AG10803 (cell line): ENCODE data around the gene POTEJ.
"Not testable (repeated sequence)": the region's sequence is repeated elsewhere in the genome, so short reads cannot be mapped to it uniquely, and the experiment has no call there.

ENCODE experiments used
- DNase-seq: peaks from one replicate; pipeline ENCODE4 v3.0.0; 2010; ENCODE audit warnings: low read depth
- H3K4me3 ChIP-seq: 2 replicates; pipeline ENCODE4 v1.5.1; 2011; ENCODE audit warnings: mild to moderate bottlenecking, low read length, control low read depth

POTEJ gene

GRCh38 chr2:130599926-130600325 is 11.3 kb upstream of the POTEJ start:
- H3K4me3 ChIP-seq, DNase-seq: not testable (repeated sequence)

GRCh38 chr2:130601648-130602302 is 9.5 kb upstream of the POTEJ start:
- not testable (repeated sequence) for H3K4me3 ChIP-seq, DNase-seq

DNA sequence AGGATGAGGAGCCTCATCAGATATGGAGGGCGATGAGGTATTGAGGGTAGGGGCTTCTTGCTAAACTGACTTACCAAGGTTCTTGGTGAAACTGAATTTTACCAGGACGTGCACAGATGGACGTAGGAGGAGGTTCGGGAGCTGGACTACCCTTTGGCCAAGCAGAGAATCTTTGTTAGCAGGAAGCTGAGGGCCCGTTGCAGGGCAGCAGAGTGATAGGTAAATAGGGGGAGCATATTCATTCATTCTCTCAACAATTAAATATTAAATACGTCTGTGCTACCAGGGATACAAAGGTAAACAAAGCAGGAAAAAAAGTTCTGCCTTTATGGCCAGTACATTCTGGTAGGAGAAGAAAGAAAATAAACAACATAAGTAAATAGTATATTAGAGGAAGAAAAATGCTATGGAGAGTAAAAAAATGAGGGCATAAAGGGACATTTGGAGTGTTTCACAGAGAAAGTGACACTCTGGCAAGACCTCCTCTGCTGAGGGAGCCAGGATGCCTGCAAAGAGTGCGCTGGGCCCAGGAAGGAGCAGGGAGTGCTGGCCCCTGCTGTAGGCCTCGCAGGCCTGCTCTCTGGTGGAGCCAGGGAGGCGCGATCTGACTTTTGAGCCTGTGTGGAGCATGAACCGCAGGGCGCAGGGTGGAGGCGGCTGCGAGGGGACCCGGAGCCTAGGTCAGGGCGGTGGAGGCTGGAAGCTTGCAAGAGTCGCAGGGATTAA is 2.8 kb upstream of the POTEJ start:
- H3K4me3 ChIP-seq, DNase-seq: not testable (repeated sequence)

- not testable (repeated sequence) for H3K4me3 ChIP-seq, DNase-seq
These were observed 2.0 kb upstream of the POTEJ start for GRCh38 chr2:130609002-130609920.

GRCh38 chr2:130610486-130610885 is 754 bp upstream of the POTEJ start:
- not testable (repeated sequence) for DNase-seq, H3K4me3 ChIP-seq

- not testable (repeated sequence) for H3K4me3 ChIP-seq, DNase-seq
These were observed 17.7 kb downstream of the POTEJ start for GRCh38 chr2:130628784-130629475.

GRCh38 chr2:130638973-130639372 is 27.7 kb downstream of the POTEJ start:
- not testable (repeated sequence) for DNase-seq, H3K4me3 ChIP-seq

GRCh38 chr2:130641688-130642087 is 30.4 kb downstream of the POTEJ start:
- not testable (repeated sequence) for H3K4me3 ChIP-seq, DNase-seq

- not testable (repeated sequence) for H3K4me3 ChIP-seq, DNase-seq
These were observed 38.0 kb downstream of the POTEJ start for GRCh38 chr2:130649285-130649684.

- not testable (repeated sequence) for H3K4me3 ChIP-seq, DNase-seq
These were observed 53.3 kb downstream of the POTEJ start for GRCh38 chr2:130664506-130664905.

DNA sequence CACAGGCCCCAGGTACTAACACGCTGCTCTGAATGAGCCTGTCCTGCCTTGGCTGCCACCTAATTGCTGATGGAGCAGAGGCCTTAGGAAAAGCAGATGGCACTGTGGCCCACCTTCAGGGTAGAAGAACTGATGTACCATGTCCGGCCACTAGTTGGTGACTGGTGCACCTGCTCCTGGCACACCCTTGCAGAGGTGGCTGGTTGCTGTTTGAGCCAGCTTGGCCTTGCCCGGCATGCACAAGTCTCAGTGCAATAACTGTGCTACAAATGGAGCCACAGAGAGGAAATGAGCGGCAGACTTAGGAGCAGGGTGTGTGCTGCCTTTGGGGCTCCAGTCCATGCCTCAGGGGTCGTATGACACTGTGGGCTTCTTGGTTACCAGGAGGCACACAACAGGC is 54.4 kb downstream of the POTEJ start:
- DNase-seq, H3K4me3 ChIP-seq: not testable (repeated sequence)

DNA sequence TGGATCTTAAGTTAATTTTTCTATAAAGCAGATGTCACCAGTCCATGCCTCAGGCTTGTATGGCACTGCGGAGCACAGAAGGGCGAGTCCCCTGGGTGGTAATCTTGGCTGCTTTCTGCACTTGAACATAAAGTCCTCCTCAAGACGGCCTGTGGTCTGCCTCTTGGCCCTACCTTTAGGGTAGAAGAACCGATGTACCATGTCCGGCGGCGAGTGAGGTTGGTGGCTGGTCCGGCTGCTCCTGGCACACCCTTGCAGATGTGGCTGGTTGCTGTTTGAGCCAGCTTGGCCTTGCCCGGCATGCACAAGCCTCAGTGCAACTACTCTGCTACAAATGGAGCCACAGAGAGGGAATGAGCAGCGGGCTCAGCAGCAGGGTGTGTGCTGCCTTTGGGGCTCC is 56.3 kb downstream of the POTEJ start:
- not testable (repeated sequence) for DNase-seq, H3K4me3 ChIP-seq

DNA sequence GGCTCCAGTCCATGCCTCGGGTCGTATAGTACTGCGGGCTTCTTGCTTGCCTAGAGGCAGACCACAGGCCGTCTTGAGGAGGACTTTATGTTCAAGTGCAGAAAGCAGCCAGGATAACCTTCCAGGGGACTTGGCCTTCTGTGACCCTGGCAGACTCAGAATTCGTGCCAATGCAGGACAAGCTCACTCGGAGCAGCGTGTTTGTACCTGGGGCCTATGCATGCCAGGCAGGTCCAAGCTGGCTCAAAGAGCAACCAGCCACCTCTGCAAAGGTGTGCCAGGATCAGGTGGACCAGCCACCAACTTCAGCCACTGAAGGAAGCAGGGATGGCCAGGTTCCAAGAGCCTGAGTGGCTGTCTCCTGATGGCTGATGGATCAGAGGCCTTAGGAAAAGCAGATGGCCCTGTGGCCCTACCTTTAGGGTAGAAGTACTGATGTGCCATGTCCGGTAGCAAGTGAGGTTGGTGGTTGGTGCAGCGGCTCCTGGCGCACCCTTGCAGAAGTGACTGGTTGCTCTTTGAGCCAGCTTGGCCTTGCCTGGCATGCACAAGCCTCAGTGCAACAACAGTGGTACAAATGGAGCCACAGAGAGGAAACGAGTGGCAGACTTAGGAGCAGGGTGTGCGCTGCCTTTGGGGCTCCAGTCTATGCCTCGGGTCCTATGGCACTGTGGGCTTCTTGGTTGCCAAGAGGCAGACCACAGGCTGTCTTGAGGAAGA is 58.9 kb downstream of the POTEJ start:
- not testable (repeated sequence) for H3K4me3 ChIP-seq, DNase-seq

GRCh38 chr2:130692041-130692770 is 81.0 kb downstream of the POTEJ start:
- not testable (repeated sequence) for DNase-seq, H3K4me3 ChIP-seq
